HS-27A (cell line): Measurements from ENCODE around the gene RNF111.
"Not testable (repeated sequence)": the region's sequence is repeated elsewhere in the genome, so short reads cannot be mapped to it uniquely, and the experiment has no call there.

Experiments
- DNase-seq: peaks from one replicate; pipeline ENCODE4 v3.0.0-alpha.2; 2012; ENCODE audit warnings: low read depth, missing footprints

Gene RNF111

GRCh38 chr15:59133929-59134427, 146.5 kb downstream of the RNF111 start:
- DNase-seq: no peak

GRCh38 chr15:59137566-59137965, 150.1 kb downstream of the RNF111 start:
- DNase-seq: no peak

GRCh38 chr15:59138243-59138642, 150.8 kb downstream of the RNF111 start:
- DNase-seq: peak; percentile 27

GRCh38 chr15:59140422-59141226, 153.2 kb downstream of the RNF111 start:
- no peak for DNase-seq

- DNase-seq: no peak
Measured at GRCh38 chr15:59143281-59143680, 155.8 kb downstream of the RNF111 start.

GRCh38 chr15:59144594-59144993, 157.1 kb downstream of the RNF111 start:
- not testable (repeated sequence) for DNase-seq
